HepG2 (cell line): ENCODE data around the gene DLX5.

ENCODE experiments used
- CBFB ChIP-seq: sonication (generic); formaldehyde crosslinking; IDR thresholded peaks from 2 replicates; pipeline ENCODE4 v1.4.0; 2020; ENCODE audit warnings: missing genetic modification reagents
- CTCF ChIP-seq: sonication (generic); formaldehyde crosslinking; IDR thresholded peaks from 2 replicates; pipeline ENCODE4 v1.5.0; 2020; ENCODE audit warnings: mild to moderate bottlenecking, missing genetic modification reagents, moderate library complexity
- FOXM1 ChIP-seq: sonication (generic); formaldehyde crosslinking; IDR thresholded peaks from 2 replicates; pipeline ENCODE4 v1.5.0; 2020; ENCODE audit warnings: missing genetic modification reagents
- HCFC1 ChIP-seq: fragments of 150-350 bp; IDR thresholded peaks from 2 replicates; pipeline ENCODE4 v1.6.1; 2014; ENCODE audit warnings: low read depth, low read length
- RAD21 ChIP-seq: fragments of 450-650 bp; formaldehyde crosslinking; IDR thresholded peaks from 2 replicates; pipeline ENCODE4 v1.5.0; 2020; ENCODE audit warnings: mild to moderate bottlenecking
- ZNF639 ChIP-seq: conservative IDR thresholded peaks from 2 replicates; pipeline ENCODE4 v1.6.1; 2018; ENCODE audit warnings: missing genetic modification reagents

- TF ChIP-seq ZNF639 (CRISPR knock-in tag) (no peak), CBFB (CRISPR knock-in tag) (no peak), RAD21 (CRISPR knock-in tag) (no peak), CTCF (CRISPR knock-in tag) (no peak), FOXM1 (CRISPR knock-in tag) (no peak), HCFC1 (no peak)
These were observed 33.0 kb downstream of the DLX5 start for GRCh38 chr7:96991546-96992191.
